HG03103 (cell line): Measurements from ENCODE around the gene SEPTIN5.
"Not testable (repeated sequence)": the region's sequence is repeated elsewhere in the genome, so short reads cannot be mapped to it uniquely, and the experiment has no call there.

Experiments
- ATAC-seq: cut with Tn5 transposase; IDR thresholded peaks from one replicate; pipeline ENCODE4 v1.9.1; 2021; ENCODE audit warnings: low read depth; ENCODE audit not compliant: unreplicated experiment

SEPTIN5 gene

DNA sequence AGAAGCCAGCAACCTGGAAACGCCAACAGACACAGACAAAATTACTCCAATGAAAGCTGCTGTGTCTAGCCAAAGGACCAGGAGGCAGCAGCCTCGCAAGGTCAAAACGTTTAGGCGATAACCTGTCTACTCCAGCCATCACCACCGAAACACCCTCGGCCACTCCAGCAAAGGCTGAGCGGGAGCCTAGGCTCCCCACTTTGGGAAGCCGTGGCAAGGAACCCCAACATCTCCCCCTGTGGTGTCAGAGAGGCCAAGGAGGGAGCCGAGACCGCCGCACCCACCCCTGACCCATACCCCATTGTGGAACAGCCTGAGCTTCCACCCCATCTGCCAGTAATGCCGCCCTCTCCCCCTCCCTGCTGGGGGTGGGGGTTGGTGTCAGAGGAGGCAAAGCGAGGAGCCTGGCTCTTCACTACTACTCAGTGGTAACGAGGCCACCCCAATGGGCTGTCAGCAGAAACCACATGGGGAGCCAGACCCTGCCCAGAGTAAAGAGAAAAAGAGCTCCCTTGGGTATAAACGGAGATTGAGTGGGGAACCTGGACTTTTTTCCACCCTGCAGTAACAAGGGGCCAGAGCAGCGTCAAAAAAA lies 33.9 kb upstream of the SEPTIN5 start:
- ATAC-seq = no peak

DNA sequence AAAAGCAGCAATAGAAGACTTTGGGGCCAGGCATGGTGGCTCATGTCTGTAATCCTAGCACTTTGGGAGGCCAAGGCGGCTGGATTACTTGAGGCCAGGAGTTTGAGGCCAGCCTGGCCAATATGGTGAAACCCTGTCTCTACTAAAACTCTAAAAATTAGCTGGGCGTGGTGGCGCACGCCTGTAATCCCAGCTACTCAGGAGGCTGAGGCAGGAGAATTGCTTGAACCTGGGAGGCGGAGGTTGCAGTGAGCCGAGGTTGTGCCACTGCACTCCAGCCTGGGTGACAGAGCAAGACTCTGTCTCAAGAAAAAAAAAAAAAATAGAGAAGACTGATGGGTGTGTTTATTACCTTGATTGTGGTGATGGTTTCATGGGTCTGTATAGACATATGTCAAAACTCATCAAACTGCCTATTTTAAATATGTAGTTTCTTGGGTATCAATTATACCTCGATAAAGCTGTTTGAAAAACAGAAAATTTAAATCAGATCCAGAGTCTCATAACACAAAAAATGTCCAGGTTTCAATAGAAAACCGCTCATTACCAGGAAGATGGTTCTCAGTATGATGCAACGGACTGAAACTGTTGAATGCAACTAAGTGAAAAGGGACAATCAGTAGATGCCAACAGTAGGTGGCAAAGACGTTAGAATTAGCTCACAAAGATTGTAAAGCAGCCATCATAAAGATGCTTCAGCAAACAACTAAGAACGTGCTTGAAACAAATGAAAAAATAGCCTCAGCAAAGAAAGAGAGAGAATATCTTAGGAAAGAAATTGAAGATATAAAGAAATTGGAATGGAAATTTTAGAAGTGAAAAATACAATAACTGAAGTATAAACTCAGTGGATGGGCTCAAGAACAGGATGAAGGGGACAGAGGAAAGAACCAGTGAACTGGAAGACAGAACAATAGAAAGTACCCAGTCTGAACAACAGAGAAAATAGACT lies 33.1 kb upstream of the SEPTIN5 start:
- no peak for ATAC-seq

DNA sequence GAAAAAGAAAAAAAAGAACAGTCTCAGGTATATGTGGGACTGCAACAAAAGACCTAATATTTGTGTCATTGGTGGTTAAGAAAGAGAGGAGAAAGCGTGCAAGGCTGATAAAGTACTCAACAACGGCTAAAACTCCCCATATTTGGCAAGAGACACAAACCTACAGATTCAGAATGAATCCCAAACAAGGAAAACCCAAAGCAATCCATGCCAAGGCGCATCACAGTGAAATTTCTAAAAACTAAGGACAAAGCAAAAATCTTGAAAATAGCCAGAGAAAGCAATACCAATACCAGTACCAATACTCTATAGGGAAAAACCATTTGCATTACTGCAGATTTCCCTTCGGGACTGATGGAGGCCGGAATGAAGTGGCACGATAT lies 32.4 kb upstream of the SEPTIN5 start:
- ATAC-seq = no peak

DNA sequence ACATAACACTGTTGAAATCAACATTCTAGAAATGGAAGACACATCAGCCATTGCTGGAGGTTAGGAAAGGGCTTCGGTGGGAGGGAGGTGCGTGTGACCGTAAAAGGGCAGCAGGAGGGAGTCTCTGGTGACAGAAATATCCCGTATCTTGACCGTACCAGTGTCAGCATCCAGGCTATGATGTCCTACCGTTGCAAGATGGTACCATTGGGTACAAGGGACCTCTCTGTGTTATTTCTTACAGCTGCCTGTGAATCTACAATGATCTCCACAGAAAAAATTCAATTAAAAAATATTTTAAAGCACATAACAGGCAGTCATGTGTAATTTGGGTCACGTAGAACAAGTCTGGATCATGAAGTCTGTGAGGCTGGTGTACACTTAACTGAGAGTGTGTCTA lies 27.4 kb upstream of the SEPTIN5 start:
- ATAC-seq = no peak

DNA sequence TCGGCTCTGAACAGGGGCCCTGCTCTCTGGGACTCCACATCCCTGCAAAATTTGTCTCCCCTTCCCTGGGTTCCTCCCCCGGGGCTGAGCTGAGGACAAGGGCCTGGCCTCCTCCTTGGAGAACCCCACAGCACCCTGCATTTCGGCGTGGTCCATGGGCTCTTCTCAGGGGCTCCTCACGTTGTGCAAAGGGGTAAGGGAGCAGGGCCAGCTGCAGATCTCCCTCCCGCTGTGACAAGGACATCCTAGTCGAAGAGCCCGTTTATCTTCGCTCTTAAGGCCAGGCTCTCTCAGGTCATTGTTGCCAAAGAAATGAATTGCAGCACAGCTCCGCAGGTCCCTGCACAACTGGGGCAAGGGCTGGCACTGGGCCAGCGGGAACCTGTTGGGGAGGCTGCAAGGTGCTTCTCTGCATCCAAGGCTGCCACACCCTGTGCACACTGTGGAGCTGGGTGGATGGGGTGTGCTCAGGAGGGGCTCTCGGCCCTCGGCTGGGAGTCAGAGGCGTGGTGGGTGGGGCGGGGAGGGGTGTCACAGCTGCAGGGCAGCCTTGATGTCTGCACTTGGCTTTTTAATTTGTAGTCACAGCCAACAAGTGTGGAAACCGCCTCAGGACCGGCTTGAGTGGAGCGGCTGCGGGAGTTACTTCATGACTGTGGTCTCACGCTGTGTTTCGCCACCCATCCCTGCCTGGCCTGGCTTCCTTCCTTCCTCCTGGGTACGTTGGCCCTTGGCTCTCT lies 26.6 kb upstream of the SEPTIN5 start:
- no peak for ATAC-seq

DNA sequence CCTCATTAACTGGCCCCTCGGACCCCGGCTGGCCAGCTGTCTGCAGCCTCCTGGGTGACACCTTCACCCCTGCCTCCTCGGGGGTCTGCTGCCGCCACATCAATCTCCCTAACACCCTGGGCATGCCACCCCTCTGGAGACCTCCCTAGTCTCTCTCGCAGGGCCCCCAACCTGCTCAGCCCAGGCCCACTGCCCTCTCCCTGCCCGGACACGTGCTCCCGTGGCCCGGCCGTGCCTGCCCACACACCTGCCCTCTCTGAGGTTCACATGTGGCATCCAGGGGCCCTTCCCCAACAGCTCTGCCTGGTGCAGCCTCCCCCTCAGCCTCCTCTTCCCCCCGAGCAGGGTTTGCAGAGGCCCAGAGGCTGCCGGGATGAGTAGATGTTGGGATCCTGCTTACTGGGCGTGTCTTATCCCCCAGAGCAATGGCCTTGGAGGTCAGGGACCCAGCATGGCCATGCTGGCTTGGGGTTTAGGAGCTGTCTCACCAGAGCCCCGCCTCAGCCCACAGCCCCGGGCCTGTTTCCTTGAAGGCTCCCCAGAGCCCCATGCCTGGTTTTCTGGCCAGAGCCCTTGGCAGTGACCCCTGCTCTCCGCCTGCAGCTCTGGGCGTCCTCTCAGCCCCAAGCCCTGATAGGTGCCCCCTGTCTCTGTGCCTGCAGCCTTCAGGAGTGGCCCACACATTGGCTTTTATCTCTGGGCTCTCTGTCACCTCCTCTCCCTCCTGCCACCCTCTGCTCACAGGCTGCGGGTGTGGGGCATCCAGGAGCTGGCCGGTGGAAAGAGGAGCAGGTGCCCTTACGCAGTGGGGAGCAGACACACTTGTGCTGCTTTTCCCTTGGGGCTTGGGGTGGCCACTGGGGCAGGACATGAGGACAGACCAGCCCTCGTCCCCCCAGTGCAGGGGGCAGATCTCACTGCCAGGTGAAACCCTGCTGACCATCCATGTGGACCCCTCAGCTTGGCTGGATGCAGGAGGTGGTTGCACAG lies 25.7 kb upstream of the SEPTIN5 start:
- ATAC-seq = no peak

DNA sequence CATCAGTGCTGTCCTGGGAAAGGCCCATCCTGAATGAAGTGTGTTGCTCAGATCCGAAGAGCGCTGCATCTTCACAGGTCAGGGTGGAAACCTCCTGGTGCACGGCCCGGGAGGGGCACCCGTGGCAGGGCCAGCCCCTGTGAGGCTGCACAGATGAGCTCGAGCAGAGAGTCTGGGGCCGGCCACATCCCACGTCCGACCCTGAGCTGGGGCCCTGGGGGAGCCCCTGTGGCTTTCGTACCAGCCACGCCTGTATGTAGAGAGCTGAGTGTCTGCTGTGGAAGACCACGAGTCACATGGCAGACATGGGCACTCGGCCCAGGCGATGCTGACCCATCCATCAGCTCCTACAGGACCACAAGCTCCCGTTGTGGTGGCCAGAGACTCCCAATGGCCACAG lies 24.9 kb upstream of the SEPTIN5 start:
- ATAC-seq = no peak

DNA sequence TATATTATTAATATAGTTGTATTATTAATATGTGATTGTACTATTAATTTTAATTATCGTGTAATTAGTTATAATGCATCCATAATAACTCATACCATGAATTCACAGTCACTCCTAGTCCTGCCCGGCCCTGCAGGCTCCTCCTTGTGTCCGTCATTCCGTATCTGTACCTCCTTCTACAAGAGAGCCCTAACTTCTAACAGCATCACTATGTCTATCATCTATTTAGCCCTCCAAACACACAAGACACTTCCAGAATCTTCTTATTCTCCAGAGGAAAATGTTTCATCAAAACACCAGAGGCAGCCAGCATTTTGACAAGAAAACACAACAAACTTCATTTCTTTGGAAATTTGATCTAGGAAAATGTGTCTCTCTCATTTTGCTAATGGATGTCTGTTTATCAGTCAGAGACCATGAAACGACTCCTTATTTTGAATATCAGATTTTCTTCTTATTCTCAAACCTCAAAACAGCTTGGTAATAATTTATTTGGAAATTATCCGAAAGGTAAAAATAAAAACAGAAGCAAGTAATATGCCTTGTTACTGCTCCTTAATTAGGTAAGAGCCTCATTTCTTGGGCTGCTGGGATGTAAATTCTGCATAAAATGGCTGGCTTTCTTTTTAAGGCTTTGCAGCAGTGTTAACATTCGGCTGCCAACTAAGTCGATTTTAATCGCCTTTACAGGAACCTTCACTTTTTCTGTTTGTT lies 23.1 kb upstream of the SEPTIN5 start:
- ATAC-seq = no peak

DNA sequence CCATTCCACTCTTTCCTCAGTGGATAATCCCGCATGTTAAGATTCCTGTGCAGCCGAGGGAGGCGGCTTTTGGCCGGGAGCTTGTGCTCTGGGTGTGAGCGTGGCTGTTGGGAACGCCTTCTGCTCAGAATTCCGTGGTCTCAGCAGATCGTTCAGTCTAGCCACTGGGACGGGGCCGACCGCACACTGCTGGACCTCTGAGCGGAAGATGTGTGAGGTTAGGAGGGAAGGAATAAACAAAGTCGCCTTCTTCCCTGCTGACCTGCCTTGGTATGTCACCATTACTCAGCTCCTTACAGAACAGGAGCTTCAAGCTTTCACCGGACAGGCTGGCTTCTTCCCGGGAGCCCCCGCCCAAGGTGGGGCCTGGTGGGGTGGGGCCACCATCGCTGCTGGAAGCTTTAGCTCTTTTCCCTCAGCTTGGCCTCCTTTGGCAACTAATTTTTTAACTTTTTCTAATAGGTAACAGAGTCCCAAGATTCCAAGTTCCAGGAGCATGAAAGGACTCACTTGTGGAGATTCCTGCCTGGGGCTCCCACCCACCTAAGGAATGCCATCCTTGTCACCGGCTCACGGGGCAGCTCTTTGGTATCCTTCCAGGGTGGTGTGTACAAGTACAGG lies 22.5 kb upstream of the SEPTIN5 start:
- ATAC-seq = no peak

DNA sequence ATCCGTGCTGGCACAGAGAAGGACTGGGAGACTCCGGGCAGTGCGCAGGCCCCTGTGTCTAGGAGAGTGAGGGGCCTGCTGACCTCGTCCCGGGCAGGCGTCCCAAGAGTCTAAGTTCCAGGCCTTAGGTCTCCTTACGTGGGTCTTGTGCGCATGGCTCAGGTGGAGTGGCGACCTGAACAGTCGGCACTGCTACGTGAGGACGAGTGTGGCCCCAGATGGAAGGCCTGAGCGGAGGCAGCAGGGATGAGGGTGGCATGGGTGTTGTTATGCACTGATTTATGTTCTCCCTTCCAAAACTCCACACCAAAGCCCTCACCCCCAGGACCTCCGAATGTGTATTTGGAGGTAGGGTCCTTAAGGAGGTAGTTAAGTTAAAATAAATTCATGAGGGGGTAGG lies 20.7 kb upstream of the SEPTIN5 start:
- ATAC-seq = no peak

DNA sequence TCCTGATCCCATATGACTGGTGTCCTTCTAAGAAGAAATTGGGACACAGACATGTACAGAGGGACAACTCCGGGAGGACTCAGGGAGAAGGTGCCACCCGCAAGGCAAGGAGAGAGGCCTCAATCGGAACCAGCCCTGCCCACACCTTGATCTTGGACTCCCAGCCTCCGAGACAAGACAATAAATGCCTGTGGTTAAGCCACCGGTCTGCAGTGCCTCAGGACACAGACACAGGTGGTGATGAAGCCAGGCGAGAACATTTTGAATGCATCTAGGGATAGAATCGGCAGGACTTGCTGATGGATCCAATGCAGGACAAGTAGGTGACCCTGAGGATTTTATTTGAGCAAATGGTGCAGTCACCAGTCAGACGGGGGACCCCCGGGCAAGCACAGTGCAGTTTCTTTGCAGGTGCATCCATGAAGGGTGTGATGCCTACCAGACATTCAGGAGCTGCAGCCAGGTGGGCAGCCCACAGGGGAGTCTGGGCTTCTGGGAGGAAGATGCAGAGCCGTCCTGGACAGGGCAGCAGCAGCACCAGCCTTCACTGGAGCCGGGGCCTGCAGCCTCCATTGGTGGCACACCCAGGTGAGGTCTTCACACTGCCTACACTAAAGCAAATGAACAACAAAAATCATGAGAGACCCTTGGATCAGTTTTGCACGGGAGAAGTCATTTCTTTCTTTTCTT lies 20.2 kb upstream of the SEPTIN5 start:
- ATAC-seq = no peak

DNA sequence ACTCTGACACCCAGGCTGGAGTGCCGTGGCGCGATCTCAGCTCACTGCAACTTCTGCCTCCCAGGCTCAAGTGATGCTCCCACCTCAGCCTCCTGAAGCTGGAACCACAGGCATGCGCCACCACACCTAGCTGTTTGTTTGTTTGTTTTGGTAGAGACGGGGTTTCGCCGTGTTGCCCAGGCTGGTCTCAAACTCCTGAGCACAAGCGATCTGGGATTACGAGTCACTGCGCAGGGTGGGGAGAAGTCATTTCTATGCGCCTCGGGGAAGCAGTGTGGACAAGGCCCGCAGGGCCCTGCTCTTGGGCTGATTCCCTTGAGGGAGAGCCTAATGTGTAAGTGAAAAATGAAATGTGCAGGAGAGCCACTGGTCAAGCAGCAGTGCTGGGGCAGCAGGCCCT lies 19.6 kb upstream of the SEPTIN5 start:
- no peak for ATAC-seq

DNA sequence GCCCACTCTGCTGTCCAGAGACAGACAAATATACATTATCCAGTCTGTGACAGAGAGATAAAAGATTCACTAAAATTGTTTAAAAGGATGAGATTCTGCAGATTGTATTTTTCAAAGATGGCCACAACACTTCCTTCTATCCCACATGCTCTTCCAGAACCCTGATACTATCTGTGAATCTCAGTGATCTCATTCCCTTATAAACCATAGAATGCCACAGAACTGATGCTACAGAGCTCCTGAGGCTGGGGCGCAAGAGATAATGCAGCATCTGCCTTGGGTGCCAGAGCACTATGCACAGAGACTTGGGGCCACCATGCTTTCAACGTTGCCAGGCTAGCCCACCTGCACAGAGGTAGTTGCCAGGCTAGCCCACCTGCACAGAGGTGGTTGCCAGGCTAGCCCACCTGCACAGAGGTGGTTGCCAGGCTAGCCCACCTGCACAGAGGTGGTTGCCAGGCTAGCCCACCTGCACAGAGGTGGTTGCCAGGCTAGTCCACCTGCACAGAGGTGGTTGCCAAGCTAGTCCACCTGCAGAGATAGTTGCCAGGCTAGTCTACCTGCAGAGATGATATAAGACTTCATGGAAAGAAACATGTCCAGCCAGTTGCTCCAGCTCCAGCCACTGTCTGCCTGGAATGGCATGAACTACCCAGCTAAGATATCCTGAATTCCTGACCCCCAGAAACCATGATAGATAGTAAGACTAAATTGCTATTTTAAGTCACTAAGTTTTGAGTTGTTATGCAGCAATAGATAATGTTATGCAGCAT lies 17.6 kb upstream of the SEPTIN5 start:
- no peak for ATAC-seq

DNA sequence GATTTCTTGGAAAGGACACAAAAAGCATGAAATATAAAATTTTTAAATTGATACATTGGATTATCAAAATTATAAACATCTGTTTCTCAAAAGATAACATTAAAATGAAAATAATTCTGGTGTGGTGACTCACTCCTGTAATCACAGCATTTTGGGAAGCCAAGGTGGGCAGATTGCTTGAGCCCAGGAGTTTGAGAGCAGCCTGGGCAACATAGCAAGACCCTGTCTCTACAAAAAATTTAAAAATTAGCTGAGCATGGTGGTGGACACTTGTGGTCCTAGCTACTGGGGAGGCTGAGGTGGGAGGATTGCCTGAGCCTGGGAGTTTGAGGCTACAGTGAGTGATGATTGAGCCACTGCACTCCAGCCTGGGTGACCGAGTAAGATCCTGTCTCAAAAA lies 16.4 kb upstream of the SEPTIN5 start:
- not testable (repeated sequence) for ATAC-seq

DNA sequence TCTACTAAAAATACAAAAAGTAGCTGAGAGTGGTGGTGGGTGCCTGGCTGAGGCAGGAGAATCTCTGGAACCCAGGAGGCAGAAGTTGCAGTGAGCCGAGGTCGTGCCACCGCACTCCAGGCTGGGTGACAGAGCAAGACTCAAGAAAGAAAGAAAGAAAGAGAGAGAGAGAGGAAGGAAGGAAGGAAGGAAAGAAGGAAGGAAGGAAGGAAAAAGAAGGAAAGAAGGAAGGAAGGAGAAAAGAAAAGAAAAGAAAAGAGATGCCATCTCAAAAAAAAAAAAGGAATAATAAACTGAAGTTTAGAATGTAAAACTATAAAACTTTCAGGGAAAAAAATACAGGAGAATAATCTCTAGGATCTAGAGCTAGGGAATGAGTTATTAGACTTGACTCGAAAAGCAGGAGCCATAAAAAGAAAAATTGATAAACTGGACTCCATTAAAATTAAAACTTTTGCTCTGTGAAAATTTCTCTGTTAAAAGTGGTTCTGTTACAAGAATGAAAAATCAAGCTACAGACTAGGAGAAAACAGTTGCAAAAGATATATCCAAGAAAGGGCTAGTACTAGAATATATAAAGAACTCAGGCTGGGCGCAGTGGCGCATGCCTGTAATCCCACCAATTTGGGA lies 13.4 kb upstream of the SEPTIN5 start:
- no peak for ATAC-seq

DNA sequence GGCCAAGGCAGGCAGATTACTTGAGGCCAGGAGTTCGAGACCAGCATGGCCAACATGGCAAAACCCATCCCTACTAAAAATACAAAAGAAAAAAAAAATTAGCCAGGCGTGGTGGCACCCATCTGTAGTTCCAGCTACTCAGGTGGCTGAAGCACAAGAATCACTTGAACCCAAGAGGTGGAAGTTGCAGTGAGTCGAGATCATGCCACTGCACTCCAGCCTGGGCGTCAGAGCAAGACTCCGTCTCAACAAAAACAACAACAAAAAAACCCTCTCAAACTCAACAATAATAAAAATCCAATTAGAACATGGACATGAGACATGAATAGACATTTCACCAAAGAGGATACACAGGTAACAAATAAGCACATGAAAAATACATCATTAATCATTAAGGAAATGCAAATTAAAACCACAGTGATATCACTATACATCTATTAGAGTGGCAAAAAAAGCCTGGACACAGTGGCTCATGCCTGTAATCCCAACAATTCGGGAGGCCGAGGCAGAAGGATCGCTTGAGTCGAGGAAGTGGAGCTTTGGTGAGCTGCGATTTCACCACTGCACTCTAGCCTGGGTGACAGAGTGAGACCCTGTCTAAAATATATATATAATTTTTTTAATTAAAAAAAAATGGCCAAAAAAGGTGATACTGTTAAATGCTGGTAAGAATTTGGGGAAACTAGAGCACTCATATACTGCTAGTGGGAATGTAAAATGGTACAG lies 12.7 kb upstream of the SEPTIN5 start:
- no peak for ATAC-seq

DNA sequence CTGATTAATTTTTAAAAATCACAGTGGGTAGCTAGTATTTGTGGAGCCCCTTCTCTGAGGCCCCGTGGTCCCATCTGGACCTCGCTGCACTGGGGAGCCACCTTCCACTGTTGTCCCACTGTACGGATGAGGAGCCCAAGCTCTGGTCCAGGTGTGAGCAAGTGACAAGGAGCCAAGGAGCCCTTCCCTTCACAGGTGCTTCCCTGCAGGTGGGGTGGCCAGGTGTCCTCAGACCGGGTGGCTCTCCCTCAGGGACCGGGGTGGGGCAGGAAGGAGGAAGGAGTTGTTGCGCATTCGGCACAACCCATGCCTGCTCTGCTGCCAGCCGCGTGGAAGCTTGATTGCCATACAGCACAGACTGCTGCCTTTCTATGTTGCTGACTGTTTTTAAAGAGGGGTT lies 10.4 kb upstream of the SEPTIN5 start:
- ATAC-seq = no peak
